Skeletal muscle satellite cell (primary cell): ENCODE data around the gene FAM20C.

ENCODE experiments used
- H3K27me3 ChIP-seq: 2 replicates; pipeline ENCODE4 v1.7.0; 2013; ENCODE audit warnings: low read length; ENCODE audit not compliant: control insufficient read depth, insufficient read depth
- H3K36me3 ChIP-seq: 2 replicates; pipeline ENCODE4 v1.7.0; 2013; ENCODE audit warnings: mild to moderate bottlenecking, control low read depth, low read length; ENCODE audit not compliant: insufficient read depth
- H3K4me1 ChIP-seq: 2 replicates; pipeline ENCODE4 v1.7.0; 2013; ENCODE audit warnings: low read length; ENCODE audit not compliant: control insufficient read depth, insufficient read depth
- H3K4me2 ChIP-seq: 2 replicates; pipeline ENCODE4 v1.7.0; 2013; ENCODE audit warnings: mild to moderate bottlenecking, low read length
- H3K4me3 ChIP-seq: 2 replicates; pipeline ENCODE4 v1.7.0; 2013; ENCODE audit warnings: low read length
- H3K9ac ChIP-seq: 2 replicates; pipeline ENCODE4 v1.7.0; 2013; ENCODE audit warnings: mild to moderate bottlenecking, low read depth, low read length, moderate library complexity
- H3K9me3 ChIP-seq: replicated peaks from 2 replicates; pipeline ENCODE4 v1.7.0; 2013; ENCODE audit warnings: mild to moderate bottlenecking, control low read depth, low read length

Gene FAM20C

GRCh38 chr7:218896-219580 is 26.7 kb downstream of the FAM20C start:
- Histone ChIP-seq H3K9ac (no peak overlapping the region), H3K4me1 (peaks cover 9% of the 10 kb centered on the region), H3K4me2 (no peak overlapping the region), H3K36me3 (peaks cover 9% of the 10 kb centered on the region), H3K27me3 (no peaks in the 10 kb centered on the region), H3K9me3 (no peaks in the 10 kb centered on the region), H3K4me3 (no peak overlapping the region)

- Histone ChIP-seq H3K36me3 (peaks cover 9% of the 10 kb centered on the region), H3K9me3 (no peaks in the 10 kb centered on the region), H3K4me1 (peaks cover 3% of the 10 kb centered on the region), H3K27me3 (no peaks in the 10 kb centered on the region), H3K4me3 (no peak overlapping the region), H3K9ac (no peak overlapping the region), H3K4me2 (no peak overlapping the region)
Observed at GRCh38 chr7:219581-220150, 27.3 kb downstream of the FAM20C start.

GRCh38 chr7:220151-220841 is 27.9 kb downstream of the FAM20C start:
- peaks cover 9% of the 10 kb centered on the region for H3K36me3 ChIP-seq
- H3K4me2 ChIP-seq, result no peak overlapping the region
- H3K9ac ChIP-seq, result no peak overlapping the region
- no peaks in the 10 kb centered on the region for H3K27me3 ChIP-seq
- H3K4me3 ChIP-seq, result no peak overlapping the region
- no peaks in the 10 kb centered on the region for H3K4me1 ChIP-seq
- H3K9me3 ChIP-seq, result no peaks in the 10 kb centered on the region

GRCh38 chr7:221978-222715 is 29.8 kb downstream of the FAM20C start:
- Histone ChIP-seq H3K4me1 (peaks cover 6% of the 10 kb centered on the region), H3K27me3 (no peaks in the 10 kb centered on the region), H3K4me3 (no peak overlapping the region), H3K9me3 (no peaks in the 10 kb centered on the region), H3K4me2 (no peak overlapping the region), H3K36me3 (peaks cover 6% of the 10 kb centered on the region), H3K9ac (no peak overlapping the region)

- Histone ChIP-seq H3K36me3 (peaks cover 6% of the 10 kb centered on the region), H3K4me2 (no peak overlapping the region), H3K27me3 (no peaks in the 10 kb centered on the region), H3K4me1 (peaks cover 6% of the 10 kb centered on the region), H3K4me3 (no peak overlapping the region), H3K9me3 (no peaks in the 10 kb centered on the region), H3K9ac (no peak overlapping the region)
Observed at GRCh38 chr7:222716-223041, 30.3 kb downstream of the FAM20C start.

- peaks cover 6% of the 10 kb centered on the region for H3K36me3 ChIP-seq
- H3K27me3 ChIP-seq, result no peaks in the 10 kb centered on the region
- H3K4me2 ChIP-seq, result no peak overlapping the region
- no peak overlapping the region for H3K9ac ChIP-seq
- H3K9me3 ChIP-seq, result no peaks in the 10 kb centered on the region
- H3K4me3 ChIP-seq, result no peak overlapping the region
- peaks cover 7% of the 10 kb centered on the region for H3K4me1 ChIP-seq
Observed at GRCh38 chr7:223118-223800, 30.9 kb downstream of the FAM20C start.

- Histone ChIP-seq H3K4me2 (no peak overlapping the region), H3K27me3 (no peaks in the 10 kb centered on the region), H3K4me3 (no peak overlapping the region), H3K9me3 (no peaks in the 10 kb centered on the region), H3K36me3 (peaks cover 6% of the 10 kb centered on the region), H3K9ac (no peak overlapping the region), H3K4me1 (peaks cover 13% of the 10 kb centered on the region)
Observed at GRCh38 chr7:223861-224260, 31.5 kb downstream of the FAM20C start.

GRCh38 chr7:226281-226895 is 34.0 kb downstream of the FAM20C start:
- Histone ChIP-seq H3K27me3 (no peaks in the 10 kb centered on the region), H3K9ac (no peak overlapping the region), H3K4me1 (peaks cover 23% of the 10 kb centered on the region), H3K9me3 (no peaks in the 10 kb centered on the region), H3K4me2 (no peak overlapping the region), H3K36me3 (no peaks in the 10 kb centered on the region), H3K4me3 (no peak overlapping the region)

GRCh38 chr7:227926-228325 is 35.6 kb downstream of the FAM20C start:
- H3K9ac ChIP-seq, result no peak overlapping the region
- no peak overlapping the region for H3K4me2 ChIP-seq
- peaks cover 37% of the 10 kb centered on the region for H3K4me1 ChIP-seq
- no peaks in the 10 kb centered on the region for H3K36me3 ChIP-seq
- no peaks in the 10 kb centered on the region for H3K9me3 ChIP-seq
- H3K27me3 ChIP-seq, result no peaks in the 10 kb centered on the region
- no peak overlapping the region for H3K4me3 ChIP-seq

- no peak overlapping the region for H3K9ac ChIP-seq
- H3K36me3 ChIP-seq, result peaks cover 4% of the 10 kb centered on the region
- H3K4me1 ChIP-seq, result peaks cover 44% of the 10 kb centered on the region
- H3K4me3 ChIP-seq, result no peak overlapping the region
- no peaks in the 10 kb centered on the region for H3K9me3 ChIP-seq
- no peaks in the 10 kb centered on the region for H3K27me3 ChIP-seq
- H3K4me2 ChIP-seq, result no peak overlapping the region
Observed at GRCh38 chr7:228610-229009, 36.2 kb downstream of the FAM20C start.
